ENCODE measurements around the gene FBXL4. TPM values are rescaled to one million over a fixed set of nuclear protein-coding genes. Genes with fewer than 3 reads are reported as not detected.

FBXL4 gene
- polyA plus RNA-seq, 1 donor from 2014 or later, result 9.7 TPM

DNA sequence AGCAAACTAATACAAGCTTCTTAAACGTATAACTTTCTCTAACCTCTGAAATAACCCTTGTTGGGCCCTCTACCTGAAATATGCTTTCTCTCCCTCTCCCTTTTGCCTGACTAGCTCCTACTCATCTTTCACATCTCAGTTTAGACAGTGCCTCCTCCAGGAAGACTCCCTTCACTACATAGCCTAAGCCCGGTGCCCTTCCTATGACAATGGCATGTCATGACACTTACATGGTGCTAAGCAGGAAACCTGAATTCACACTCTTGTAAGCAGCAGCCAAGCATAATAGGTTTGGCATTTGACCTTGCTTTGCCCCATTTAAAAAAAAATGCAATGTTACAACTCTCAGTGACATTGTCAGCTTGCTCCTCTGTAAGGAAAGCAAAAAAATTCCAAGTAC lies 33.1 kb upstream of the FBXL4 start:
- H3K27me3 ChIP-seq (ENCODE audit: insufficient read depth, low read depth, low read length), result peaks cover 4% of the 10 kb centered on the region
- no peaks in the 10 kb centered on the region for H3K9me2 ChIP-seq (ENCODE audit: insufficient read depth, low read length)
- no peaks in the 10 kb centered on the region for H3K79me2 ChIP-seq (replicated peaks; ENCODE audit: insufficient read depth, low read length)
- H3K4me3 ChIP-seq (ENCODE audit: low read length), result no peak overlapping the region
- peaks cover 5% of the 10 kb centered on the region for H3F3A ChIP-seq (ENCODE audit: insufficient read depth, low read length, poor library complexity, severe bottlenecking)
- no peak overlapping the region for H3K4me2 ChIP-seq (ENCODE audit: low read length)
- TF ChIP-seq TAF1 (IDR thresholded peaks at IDR 0.05; ENCODE audit: low read depth) (no peak), SMC3 (conservative IDR thresholded peaks at IDR 0.05; ENCODE audit: poor library complexity) (no peak), CTCF (IDR thresholded peaks at IDR 0.05; ENCODE audit: poor library complexity, severe bottlenecking) (no peak), EZH2 (IDR thresholded peaks at IDR 0.05; ENCODE audit: borderline replicate concordance, insufficient read depth, low read length, poor library complexity, severe bottlenecking) (no peak), EP300 (conservative IDR thresholded peaks at IDR 0.05; ENCODE audit: poor library complexity, severe bottlenecking) (no peak), MXI1 (conservative IDR thresholded peaks at IDR 0.05; ENCODE audit: poor library complexity, severe bottlenecking) (no peak), RAD21 (conservative IDR thresholded peaks at IDR 0.05) (no peak), POLR2AphosphoS5 (IDR thresholded peaks at IDR 0.05) (no peak)
- TF ChIP-seq, protein P1, sequence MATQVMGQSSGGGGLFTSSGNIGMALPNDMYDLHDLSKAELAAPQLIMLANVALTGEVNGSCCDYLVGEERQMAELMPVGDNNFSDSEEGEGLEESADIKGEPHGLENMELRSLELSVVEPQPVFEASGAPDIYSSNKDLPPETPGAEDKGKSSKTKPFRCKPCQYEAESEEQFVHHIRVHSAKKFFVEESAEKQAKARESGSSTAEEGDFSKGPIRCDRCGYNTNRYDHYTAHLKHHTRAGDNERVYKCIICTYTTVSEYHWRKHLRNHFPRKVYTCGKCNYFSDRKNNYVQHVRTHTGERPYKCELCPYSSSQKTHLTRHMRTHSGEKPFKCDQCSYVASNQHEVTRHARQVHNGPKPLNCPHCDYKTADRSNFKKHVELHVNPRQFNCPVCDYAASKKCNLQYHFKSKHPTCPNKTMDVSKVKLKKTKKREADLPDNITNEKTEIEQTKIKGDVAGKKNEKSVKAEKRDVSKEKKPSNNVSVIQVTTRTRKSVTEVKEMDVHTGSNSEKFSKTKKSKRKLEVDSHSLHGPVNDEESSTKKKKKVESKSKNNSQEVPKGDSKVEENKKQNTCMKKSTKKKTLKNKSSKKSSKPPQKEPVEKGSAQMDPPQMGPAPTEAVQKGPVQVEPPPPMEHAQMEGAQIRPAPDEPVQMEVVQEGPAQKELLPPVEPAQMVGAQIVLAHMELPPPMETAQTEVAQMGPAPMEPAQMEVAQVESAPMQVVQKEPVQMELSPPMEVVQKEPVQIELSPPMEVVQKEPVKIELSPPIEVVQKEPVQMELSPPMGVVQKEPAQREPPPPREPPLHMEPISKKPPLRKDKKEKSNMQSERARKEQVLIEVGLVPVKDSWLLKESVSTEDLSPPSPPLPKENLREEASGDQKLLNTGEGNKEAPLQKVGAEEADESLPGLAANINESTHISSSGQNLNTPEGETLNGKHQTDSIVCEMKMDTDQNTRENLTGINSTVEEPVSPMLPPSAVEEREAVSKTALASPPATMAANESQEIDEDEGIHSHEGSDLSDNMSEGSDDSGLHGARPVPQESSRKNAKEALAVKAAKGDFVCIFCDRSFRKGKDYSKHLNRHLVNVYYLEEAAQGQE (IDR thresholded peaks at IDR 0.05; ENCODE audit: borderline replicate concordance), result no peak
- no peak overlapping the region for H3K27ac ChIP-seq (ENCODE audit: low read length)
- no peaks in the 10 kb centered on the region for H4K20me1 ChIP-seq (ENCODE audit: insufficient read depth)
- no peak overlapping the region for H3K9ac ChIP-seq (ENCODE audit: low read length)
- H3K9me3 ChIP-seq (ENCODE audit: low read length), result no peaks in the 10 kb centered on the region
- no peaks in the 10 kb centered on the region for H3K36me3 ChIP-seq (ENCODE audit: insufficient read depth, low read length)
- H2AFZ ChIP-seq (ENCODE audit: low read depth, low read length), result no peak overlapping the region

DNA sequence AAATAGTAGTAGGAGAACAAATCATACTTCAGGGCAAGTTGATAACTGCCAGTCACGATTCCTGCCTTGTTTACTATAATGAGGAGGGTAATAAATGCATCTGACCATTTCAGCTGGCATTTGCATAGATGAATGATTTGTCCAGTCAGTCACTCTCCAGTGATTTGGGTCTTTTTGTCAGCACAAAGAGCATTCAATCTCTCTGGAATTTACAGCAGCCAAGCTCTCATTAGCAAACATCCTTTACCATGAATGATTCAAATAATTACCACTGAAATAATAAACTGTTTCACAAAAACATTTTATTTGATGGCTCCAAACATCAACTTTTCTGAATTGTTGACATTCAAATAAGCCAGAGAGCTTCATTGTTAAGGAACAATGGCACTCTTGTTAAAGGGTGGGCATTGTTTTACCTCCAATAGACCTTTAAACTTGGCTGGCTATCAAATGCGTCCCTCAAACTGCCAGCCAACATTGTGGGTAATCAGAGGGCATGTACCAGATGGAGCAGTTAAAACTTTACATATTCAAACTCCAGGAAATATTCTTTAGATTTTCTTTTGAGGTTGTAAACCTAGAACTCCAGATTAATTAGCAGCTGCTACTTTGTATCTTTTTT lies 30.0 kb upstream of the FBXL4 start:
- H3F3A ChIP-seq (ENCODE audit: insufficient read depth, low read length, poor library complexity, severe bottlenecking), result peaks cover 5% of the 10 kb centered on the region
- no peak overlapping the region for H3K9ac ChIP-seq (ENCODE audit: low read length)
- no peak overlapping the region for H3K4me2 ChIP-seq (ENCODE audit: low read length)
- H3K79me2 ChIP-seq (replicated peaks; ENCODE audit: insufficient read depth, low read length), result no peaks in the 10 kb centered on the region
- no peak overlapping the region for H2AFZ ChIP-seq (ENCODE audit: low read depth, low read length)
- H3K9me3 ChIP-seq (ENCODE audit: low read length), result no peaks in the 10 kb centered on the region
- peaks cover 4% of the 10 kb centered on the region for H3K27me3 ChIP-seq (ENCODE audit: insufficient read depth, low read depth, low read length)
- TF ChIP-seq MXI1 (conservative IDR thresholded peaks at IDR 0.05; ENCODE audit: poor library complexity, severe bottlenecking) (no peak), POLR2AphosphoS5 (IDR thresholded peaks at IDR 0.05) (no peak), EP300 (conservative IDR thresholded peaks at IDR 0.05; ENCODE audit: poor library complexity, severe bottlenecking) (no peak), EZH2 (IDR thresholded peaks at IDR 0.05; ENCODE audit: borderline replicate concordance, insufficient read depth, low read length, poor library complexity, severe bottlenecking) (no peak), TAF1 (IDR thresholded peaks at IDR 0.05; ENCODE audit: low read depth) (no peak), SMC3 (conservative IDR thresholded peaks at IDR 0.05; ENCODE audit: poor library complexity) (no peak), RAD21 (conservative IDR thresholded peaks at IDR 0.05) (no peak)
- TF ChIP-seq, protein P1 (IDR thresholded peaks at IDR 0.05; ENCODE audit: borderline replicate concordance), result no peak
- H3K27ac ChIP-seq (ENCODE audit: low read length), result no peak overlapping the region
- H4K20me1 ChIP-seq (ENCODE audit: insufficient read depth), result no peaks in the 10 kb centered on the region
- no peak overlapping the region for H3K4me3 ChIP-seq (ENCODE audit: low read length)
- H3K36me3 ChIP-seq (ENCODE audit: insufficient read depth, low read length), result no peaks in the 10 kb centered on the region
- H3K9me2 ChIP-seq (ENCODE audit: insufficient read depth, low read length), result no peaks in the 10 kb centered on the region
